Measurements from ENCODE around the gene B4GALT6.

The B4GALT6 gene

DNA sequence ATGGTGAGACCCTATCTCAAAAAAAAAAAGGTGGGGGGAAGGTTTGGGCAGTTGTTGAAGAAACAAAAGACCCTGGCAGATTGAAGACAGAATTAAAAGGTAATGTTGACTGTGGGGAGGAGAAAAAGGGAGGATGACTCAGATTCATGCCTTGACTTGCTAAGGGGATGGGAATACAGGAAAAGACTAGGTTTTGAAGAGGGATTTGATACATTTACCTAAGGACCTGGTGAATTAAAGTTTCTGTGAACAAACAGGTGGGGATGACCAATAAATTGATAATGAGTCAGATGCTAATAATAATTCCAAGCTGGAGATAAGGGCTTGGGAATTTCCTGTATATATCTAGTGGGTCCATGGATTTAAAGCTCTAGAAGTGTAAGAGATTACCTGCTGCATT lies 65.1 kb downstream of the B4GALT6 start:
- no peak for DNase-seq

DNA sequence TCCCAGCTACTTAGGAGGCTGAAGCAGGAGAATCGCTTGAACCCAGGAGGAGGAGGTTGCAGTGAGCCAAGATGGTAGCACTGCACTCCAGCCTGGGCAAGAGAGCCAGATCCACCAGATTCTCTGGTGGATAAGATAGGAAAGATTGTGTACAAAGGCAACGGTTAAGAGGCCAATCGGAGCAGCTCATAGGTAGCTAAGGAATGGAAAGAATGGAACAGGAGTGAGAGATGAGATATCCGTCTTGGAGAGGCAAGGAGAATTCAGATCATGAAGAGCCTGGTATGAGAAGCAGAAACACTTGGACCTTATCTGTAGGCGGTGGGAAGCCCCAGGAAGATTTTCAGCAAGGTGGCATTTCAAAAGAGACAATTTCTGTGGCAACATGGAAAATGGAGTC lies 65.6 kb downstream of the B4GALT6 start:
- Mint-ChIP-seq H3K27me3 (peaks cover 0 to 6% of the 10 kb centered on the region in 2 donors), H3K36me3 (no peaks in the 10 kb centered on the region), H3K9me3 (no peaks in the 10 kb centered on the region), H3K4me1 (peaks cover 12 to 13% of the 10 kb centered on the region in 2 donors), H3K27ac (no peak overlapping the region), H3K4me3 (no peak overlapping the region)
- ATAC-seq (replicated peaks) (no peak), DNase-seq (no peak)

More for the DNA sequence above, 65.1 kb downstream of the B4GALT6 start:
- no peak for ATAC-seq (replicated peaks)
- no peaks in the 10 kb centered on the region for H3K9me3 Mint-ChIP-seq
- no peak overlapping the region for H3K27ac Mint-ChIP-seq
- peaks cover 12 to 13% of the 10 kb centered on the region in 2 donors for H3K4me1 Mint-ChIP-seq
- H3K36me3 Mint-ChIP-seq = no peaks in the 10 kb centered on the region
- H3K4me3 Mint-ChIP-seq = no peak overlapping the region
- H3K27me3 Mint-ChIP-seq = peaks cover 0 to 6% of the 10 kb centered on the region in 2 donors

DNA sequence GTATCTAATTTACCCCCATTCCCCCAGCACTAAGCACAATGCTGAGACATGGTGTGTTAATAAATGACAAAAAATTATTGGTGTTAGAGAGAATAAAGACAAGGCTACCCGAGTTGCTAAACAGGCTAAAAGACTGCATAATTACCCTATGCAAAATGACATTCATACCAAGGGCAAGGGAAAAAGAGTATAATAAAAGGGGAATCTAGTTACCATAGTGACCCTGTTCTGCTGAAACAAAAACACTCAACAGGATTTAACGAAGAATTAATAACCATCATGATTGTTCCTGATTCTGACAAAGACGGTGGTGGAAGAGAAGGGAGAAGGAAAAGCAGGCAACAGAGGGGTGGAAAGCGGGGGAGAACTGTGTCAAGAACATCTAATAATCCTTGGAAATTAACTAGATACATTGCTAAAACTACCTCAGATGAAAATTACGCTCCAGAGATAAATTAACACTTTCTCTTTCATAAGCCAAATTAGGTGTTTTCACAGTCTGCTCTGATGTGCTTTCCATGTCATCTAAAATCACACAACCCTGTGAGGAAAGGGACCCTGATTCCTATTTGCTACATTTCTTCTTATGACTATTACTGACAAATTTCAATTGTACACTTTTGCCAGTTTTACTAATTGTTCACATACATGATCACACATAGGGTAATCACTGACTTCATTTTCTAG lies 67.2 kb downstream of the B4GALT6 start:
- peak overlapping the region; percentile 59 for H3K27ac Mint-ChIP-seq
- H3K4me1 Mint-ChIP-seq = peaks cover 12 to 13% of the 10 kb centered on the region in 2 donors
- H3K36me3 Mint-ChIP-seq = no peaks in the 10 kb centered on the region
- peaks cover 0 to 6% of the 10 kb centered on the region in 2 donors for H3K27me3 Mint-ChIP-seq
- DNase-seq = no peak
- ATAC-seq (replicated peaks) = peak; percentile 53 to 75
- no peaks in the 10 kb centered on the region for H3K9me3 Mint-ChIP-seq
- H3K4me3 Mint-ChIP-seq = peak overlapping the region; percentile 11 to 24

DNA sequence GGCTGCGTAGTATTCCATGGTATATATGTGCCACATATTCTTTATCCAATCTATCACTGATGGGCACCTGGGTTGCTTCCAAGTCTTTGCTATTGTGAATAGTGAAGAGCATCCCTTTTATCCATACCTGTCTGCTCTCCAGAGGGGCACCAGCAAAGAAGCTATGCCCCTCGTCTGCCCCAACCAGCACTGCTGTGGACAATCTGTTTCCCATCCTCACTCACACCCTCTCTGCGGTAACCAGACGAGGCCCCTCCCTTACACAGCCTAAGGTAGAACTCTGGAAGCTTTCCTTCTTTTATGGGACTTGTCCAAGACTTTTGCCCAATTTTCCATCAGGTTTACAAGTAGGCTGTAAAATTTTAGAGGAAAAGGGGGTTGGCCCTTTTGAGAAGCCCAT lies 67.8 kb downstream of the B4GALT6 start:
- DNase-seq (no peak), ATAC-seq (replicated peaks) (peak in 1 of 2 donors; percentile 66)
- Mint-ChIP-seq H3K27me3 (peaks cover 0 to 6% of the 10 kb centered on the region in 2 donors), H3K36me3 (no peaks in the 10 kb centered on the region), H3K4me3 (no peak overlapping the region), H3K9me3 (no peaks in the 10 kb centered on the region), H3K4me1 (peaks cover 12 to 13% of the 10 kb centered on the region in 2 donors), H3K27ac (peak overlapping the region; percentile 59)

DNA sequence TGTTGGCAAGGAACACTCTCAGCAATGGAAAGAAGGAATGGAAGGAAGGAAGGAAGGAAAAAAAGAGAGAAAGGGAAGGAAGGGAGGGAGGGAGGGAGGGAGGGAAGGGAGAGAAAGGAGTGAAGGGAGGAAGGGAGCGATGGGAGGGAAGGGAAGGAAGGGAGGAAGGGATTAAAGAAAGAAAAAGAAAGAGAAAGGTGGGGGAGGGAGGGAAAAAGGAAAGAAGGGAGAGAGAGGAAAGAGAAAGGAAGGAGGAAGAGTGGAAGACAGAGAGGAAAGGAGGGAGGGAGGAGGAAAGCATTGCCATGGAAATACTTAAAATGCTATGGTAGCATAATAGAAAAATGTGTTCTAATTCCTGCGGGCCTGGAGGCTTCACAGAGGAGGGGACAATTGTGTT lies 70.3 kb downstream of the B4GALT6 start:
- ATAC-seq (replicated peaks) (no peak), DNase-seq (no peak)
- peaks cover 0 to 4% of the 10 kb centered on the region in 2 donors for H3K27me3 Mint-ChIP-seq
- H3K36me3 Mint-ChIP-seq = no peaks in the 10 kb centered on the region
- H3K4me3 Mint-ChIP-seq = no peak overlapping the region
- H3K27ac Mint-ChIP-seq = no peak overlapping the region
- H3K9me3 Mint-ChIP-seq = no peaks in the 10 kb centered on the region
- peaks cover 12 to 14% of the 10 kb centered on the region in 2 donors for H3K4me1 Mint-ChIP-seq

DNA sequence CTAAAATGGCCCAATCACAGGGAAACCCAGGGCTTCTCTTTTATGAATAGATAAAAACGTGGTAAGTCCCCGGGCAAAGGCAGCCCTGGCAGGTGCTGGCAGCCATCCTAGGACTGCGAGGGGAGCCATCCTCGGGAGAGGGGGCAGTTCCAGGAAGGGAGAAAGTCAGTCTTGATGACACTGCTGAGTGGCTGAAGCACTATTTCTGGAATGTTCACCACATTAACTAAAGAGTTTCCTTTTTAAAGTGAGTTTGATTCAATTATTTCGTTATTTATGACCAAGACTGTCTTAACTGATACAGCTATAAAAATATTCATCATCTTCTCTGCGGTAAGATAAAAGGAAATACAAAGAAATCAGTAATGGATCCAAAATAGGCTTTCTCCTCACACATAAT lies 72.3 kb downstream of the B4GALT6 start:
- H3K27ac Mint-ChIP-seq = no peak overlapping the region
- no peak overlapping the region for H3K4me3 Mint-ChIP-seq
- ATAC-seq (replicated peaks) (no peak), DNase-seq (no peak)
- no peaks in the 10 kb centered on the region for H3K9me3 Mint-ChIP-seq
- no peaks in the 10 kb centered on the region for H3K36me3 Mint-ChIP-seq
- H3K27me3 Mint-ChIP-seq = no peaks in the 10 kb centered on the region
- H3K4me1 Mint-ChIP-seq = peaks cover 8 to 9% of the 10 kb centered on the region in 2 donors

DNA sequence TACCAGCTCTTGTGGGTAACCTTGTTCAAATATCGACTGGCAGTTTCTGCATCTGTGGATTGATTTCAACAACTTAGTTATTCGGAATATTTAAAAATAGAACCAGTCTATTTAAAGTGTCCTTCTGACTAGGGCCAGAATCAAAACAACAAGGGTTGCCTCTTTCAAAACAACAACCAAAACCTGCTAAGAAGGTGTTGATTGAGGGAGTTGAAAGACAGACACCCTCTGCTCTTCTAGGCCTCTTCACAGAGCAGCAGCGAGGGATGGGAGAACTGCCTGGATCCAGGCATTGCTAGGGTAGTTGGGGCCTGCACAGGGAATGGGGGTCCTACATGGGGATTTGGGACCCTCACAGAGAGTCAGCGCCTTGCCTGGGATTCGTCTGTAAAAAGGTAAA lies 72.9 kb downstream of the B4GALT6 start:
- H3K27ac Mint-ChIP-seq = no peak overlapping the region
- ATAC-seq (replicated peaks) = no peak
- H3K27me3 Mint-ChIP-seq = no peaks in the 10 kb centered on the region
- no peak overlapping the region for H3K4me3 Mint-ChIP-seq
- no peaks in the 10 kb centered on the region for H3K9me3 Mint-ChIP-seq
- H3K36me3 Mint-ChIP-seq = no peaks in the 10 kb centered on the region
- H3K4me1 Mint-ChIP-seq = peaks cover 5% of the 10 kb centered on the region in 2 donors
- no peak for DNase-seq

DNA sequence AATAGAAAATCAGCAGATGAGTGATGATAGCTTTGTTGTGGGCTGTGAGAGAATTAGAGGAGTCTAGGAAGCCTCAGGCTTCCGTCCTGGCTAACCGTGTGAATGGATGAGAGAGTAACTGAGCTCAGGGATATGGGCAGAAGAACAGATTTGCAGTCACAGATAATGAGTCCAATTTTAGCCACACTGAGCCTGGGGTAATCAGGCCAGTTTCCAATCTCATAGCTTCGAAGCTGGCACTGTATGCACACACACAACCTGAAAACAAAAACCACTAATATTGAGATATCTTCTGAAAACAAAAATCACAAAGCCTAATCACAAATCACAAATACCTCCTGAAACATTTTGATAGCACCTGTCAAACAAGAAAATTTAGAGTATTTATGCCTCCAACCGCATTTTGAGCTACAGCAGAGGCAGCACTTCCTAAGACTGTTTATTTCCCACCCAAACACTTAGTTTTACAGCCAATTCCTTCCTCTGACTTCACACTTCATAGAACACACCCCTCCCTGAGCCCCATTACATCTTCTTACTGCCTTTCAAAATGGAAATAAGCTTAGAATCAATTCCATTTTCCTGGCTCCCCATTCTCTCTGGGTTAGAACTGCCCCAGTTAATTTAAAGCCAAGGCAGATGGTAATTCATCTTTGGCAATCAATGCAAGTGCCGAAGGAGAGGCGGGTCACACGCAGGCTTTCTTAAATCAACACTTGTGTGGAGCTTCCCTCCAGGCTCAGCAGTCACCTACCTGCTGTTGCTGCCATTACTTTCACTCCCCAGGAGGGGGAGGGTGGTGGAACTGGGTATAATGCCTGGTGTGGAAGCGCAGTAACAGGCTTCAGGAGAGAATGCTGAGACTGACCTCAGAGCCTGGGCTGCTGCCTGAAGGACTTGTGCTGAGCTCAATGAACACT lies 73.8 kb downstream of the B4GALT6 start:
- Mint-ChIP-seq H3K4me1 (peaks cover 0 to 3% of the 10 kb centered on the region in 2 donors), H3K27me3 (no peaks in the 10 kb centered on the region), H3K27ac (no peak overlapping the region), H3K4me3 (no peak overlapping the region), H3K36me3 (no peaks in the 10 kb centered on the region), H3K9me3 (no peaks in the 10 kb centered on the region)
- ATAC-seq (replicated peaks) = peak in 1 of 2 donors; percentile 61
- no peak for DNase-seq

DNA sequence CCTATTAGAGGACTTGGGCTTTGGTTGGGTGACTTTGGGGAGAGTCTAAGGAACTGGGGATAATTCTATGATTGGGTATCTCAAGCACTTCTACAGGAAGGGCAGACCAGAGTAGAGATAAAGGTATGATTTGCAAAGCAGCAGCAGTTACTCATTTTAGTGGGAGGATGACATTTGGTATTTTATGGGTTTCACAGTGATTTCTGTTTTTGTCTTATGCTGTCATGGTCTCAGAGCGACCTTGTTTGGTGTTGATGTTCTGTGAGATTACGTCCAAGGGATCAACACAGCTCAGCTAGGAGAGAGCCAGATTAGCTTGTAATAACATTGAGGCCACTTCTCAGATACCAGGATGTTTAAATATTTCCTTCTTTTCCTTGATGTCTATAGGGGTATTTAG lies 74.5 kb downstream of the B4GALT6 start:
- Mint-ChIP-seq H3K4me1 (peaks cover 0 to 3% of the 10 kb centered on the region in 2 donors), H3K4me3 (no peak overlapping the region), H3K36me3 (no peaks in the 10 kb centered on the region), H3K27ac (no peak overlapping the region), H3K9me3 (no peaks in the 10 kb centered on the region), H3K27me3 (no peaks in the 10 kb centered on the region)
- ATAC-seq (replicated peaks) (no peak), DNase-seq (no peak)

DNA sequence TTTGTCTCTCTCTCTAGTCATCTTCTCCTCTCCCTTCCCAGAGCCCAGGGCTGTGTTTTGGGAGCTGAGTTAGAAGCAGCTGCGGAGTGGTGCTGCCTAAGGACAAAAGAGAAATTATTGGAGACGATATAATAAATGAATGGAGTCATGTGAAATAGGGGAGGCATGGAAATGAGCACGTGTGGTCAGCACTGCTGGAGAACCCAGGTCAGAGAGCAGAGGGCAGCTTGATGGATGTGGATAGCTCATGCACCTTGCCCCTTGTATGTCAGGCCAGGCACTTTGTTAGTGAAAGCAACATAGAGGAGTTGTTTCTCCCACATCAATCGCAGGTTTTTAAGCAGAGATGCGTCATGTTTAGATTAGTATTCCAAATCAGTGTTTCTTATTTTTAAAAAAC lies 77.0 kb downstream of the B4GALT6 start:
- Mint-ChIP-seq H3K36me3 (no peaks in the 10 kb centered on the region), H3K4me1 (peaks cover 0 to 5% of the 10 kb centered on the region in 2 donors), H3K9me3 (peaks cover 3 to 4% of the 10 kb centered on the region in 2 donors), H3K4me3 (no peak overlapping the region), H3K27ac (no peak overlapping the region), H3K27me3 (no peaks in the 10 kb centered on the region)
- ATAC-seq (replicated peaks) = no peak
- no peak for DNase-seq

DNA sequence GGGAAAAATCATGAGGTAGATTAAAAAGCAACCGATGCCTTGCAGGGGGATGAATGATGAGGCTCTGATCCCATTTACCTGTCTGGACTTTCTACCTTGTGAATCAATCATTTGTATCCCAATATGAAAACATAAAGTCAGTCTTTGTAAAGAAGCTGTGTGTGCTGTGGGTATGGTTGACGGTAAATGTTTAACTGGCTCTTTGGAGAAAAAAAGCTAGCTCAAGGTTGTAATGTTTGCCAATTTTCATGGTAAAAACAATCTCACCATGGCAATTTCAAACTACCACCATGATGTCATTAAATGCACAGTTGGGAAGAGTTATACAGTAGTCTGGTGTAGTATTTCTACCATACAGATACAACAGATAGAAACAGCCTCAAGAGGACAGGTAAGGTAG lies 78.1 kb downstream of the B4GALT6 start:
- H3K4me3 Mint-ChIP-seq = no peak overlapping the region
- ATAC-seq (replicated peaks) (no peak), DNase-seq (no peak)
- H3K27ac Mint-ChIP-seq = no peak overlapping the region
- H3K9me3 Mint-ChIP-seq = peaks cover 3 to 4% of the 10 kb centered on the region in 2 donors
- H3K36me3 Mint-ChIP-seq = no peaks in the 10 kb centered on the region
- H3K27me3 Mint-ChIP-seq = no peaks in the 10 kb centered on the region
- H3K4me1 Mint-ChIP-seq = peaks cover 0 to 5% of the 10 kb centered on the region in 2 donors

DNA sequence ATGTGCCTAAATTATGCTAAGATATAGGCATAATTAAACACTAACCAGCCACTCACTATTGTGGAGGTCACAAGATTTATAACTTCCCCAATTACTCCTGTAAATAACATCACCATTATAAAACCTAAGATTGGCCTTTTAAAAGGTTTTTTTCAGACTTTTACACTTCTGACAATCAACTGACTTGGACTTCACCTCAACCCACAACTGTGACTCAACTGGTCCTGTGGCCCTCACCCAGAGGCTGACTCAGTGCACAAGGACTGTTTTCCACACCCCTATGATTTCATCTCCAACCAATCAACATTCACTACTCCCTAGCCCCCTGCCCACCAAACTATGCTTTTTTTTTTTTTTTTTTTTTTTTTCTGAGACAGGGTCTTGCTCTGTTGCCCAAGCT lies 81.1 kb downstream of the B4GALT6 start:
- ATAC-seq (replicated peaks) (peak; percentile 51 to 82), DNase-seq (no peak)
- Mint-ChIP-seq H3K36me3 (no peaks in the 10 kb centered on the region), H3K4me3 (no peak overlapping the region), H3K9me3 (peaks cover 3 to 4% of the 10 kb centered on the region in 2 donors), H3K27me3 (no peaks in the 10 kb centered on the region), H3K4me1 (peaks cover 0 to 2% of the 10 kb centered on the region in 2 donors), H3K27ac (no peak overlapping the region)

DNA sequence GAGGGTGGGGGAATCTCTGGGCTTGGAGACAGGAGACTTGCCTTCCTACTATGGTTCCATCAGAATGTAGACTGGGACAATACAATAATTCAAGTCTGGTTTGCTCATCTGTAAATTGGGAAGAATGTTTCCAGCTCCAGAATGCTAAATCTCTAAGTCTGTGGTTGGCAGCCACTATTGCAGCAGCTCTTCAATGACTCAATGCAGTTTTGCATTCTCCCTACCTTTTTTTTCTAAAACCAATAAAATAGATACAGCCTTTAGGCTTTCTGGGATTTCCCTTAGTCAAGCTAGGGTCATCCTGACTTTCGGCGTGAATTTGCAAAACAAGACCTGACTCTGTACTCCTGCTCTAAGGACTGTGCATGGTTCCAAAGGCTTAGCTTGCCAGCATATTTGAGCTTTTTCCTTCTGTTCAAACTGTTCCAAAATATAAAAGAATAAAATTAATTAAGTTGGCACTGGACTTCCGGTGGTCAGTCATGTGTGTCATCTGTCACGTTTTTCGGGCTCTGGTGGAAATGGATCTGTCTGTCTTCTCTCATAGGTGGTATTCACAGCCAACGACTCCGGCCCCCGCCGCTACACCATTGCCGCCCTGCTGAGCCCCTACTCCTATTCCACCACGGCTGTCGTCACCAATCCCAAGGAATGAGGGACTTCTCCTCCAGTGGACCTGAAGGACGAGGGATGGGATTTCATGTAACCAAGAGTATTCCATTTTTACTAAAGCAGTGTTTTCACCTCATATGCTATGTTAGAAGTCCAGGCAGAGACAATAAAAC lies 86.2 kb downstream of the B4GALT6 start:
- H3K27me3 Mint-ChIP-seq = no peaks in the 10 kb centered on the region
- H3K27ac Mint-ChIP-seq = no peak overlapping the region
- H3K4me3 Mint-ChIP-seq = no peak overlapping the region
- H3K9me3 Mint-ChIP-seq = no peaks in the 10 kb centered on the region
- H3K36me3 Mint-ChIP-seq = no peaks in the 10 kb centered on the region
- ATAC-seq (replicated peaks) = no peak
- peaks cover 0 to under 1% of the 10 kb centered on the region in 2 donors for H3K4me1 Mint-ChIP-seq
- DNase-seq = no peak

Data from stimulated activated naive B cell treated with anti-CD40 and anti-IgM and Interleukin-4, amounts not matched to agents 10 μg/mL and 1 μg/mL and 100 μg/mL, for 72 hours (primary cell).